HepG2 (cell line): ENCODE data around the gene MAN1C1. TPM values are rescaled to one million over a fixed set of nuclear protein-coding genes. Genes with fewer than 3 reads are reported as not detected.

ENCODE experiments used
- AGO2 ChIP-seq: fragments of 200-400 bp; formaldehyde crosslinking; optimal IDR thresholded peaks from 2 replicates; pipeline ENCODE3; 2017; ENCODE audit warnings: mild to moderate bottlenecking, low read depth, low read length, moderate library complexity
- ARID2 ChIP-seq: sonication (generic); formaldehyde crosslinking; IDR thresholded peaks from 2 replicates; pipeline ENCODE4 v1.8.1; 2022; ENCODE audit warnings: mild to moderate bottlenecking, missing genetic modification reagents, borderline replicate concordance
- ATM ChIP-seq: fragments of 450-650 bp; IDR thresholded peaks from 2 replicates; pipeline ENCODE4 v1.7.1; 2017; ENCODE audit warnings: mild to moderate bottlenecking, borderline replicate concordance
- CREB1 ChIP-seq, 2 experiments: fragments of 450-650 bp in 1 of 2; IDR thresholded peaks; 2 replicates each; pipeline ENCODE4 v1.6.1; 2016 to 2017; ENCODE audit warnings: control low read depth in 1 of 2, mild to moderate bottlenecking in 1 of 2, missing compliant biosample characterization in 1 of 2, missing genetic modification characterization in 1 of 2
- ETV5 ChIP-seq: IDR thresholded peaks from 2 replicates; pipeline ENCODE4 v1.6.1; 2018; ENCODE audit warnings: missing biosample characterization, missing genetic modification reagents, inconsistent platforms, borderline replicate concordance
- FOXA3 ChIP-seq: IDR thresholded peaks from 2 replicates; pipeline ENCODE4 v1.6.1; 2016; ENCODE audit warnings: missing genetic modification reagents, missing compliant biosample characterization
- JUND ChIP-seq: sonication (generic); formaldehyde crosslinking; IDR thresholded peaks from 2 replicates; pipeline ENCODE4 v1.8.0; 2022; ENCODE audit warnings: mild to moderate bottlenecking, missing genetic modification reagents
- KAT2B ChIP-seq: fragments of 150-350 bp; IDR thresholded peaks from 2 replicates; pipeline ENCODE4 v1.6.1; 2014; ENCODE audit warnings: low read depth, low read length, borderline replicate concordance
- MEIS1 ChIP-seq: sonication (generic); formaldehyde crosslinking; IDR thresholded peaks from 2 replicates; pipeline ENCODE4 v1.9.0; 2021; ENCODE audit warnings: mild to moderate bottlenecking, missing genetic modification reagents, moderate library complexity, borderline replicate concordance
- NCOA2 ChIP-seq: sonication (generic); formaldehyde crosslinking; IDR thresholded peaks from 2 replicates; pipeline ENCODE4 v1.8.0; 2022; ENCODE audit warnings: inconsistent platforms
- PITX1 ChIP-seq: sonication (generic); formaldehyde crosslinking; IDR thresholded peaks from 2 replicates; pipeline ENCODE4 v1.5.1; 2020; ENCODE audit warnings: mild to moderate bottlenecking, missing genetic modification reagents
- SMYD3 ChIP-seq: sonication (generic); formaldehyde crosslinking; IDR thresholded peaks from 2 replicates; pipeline ENCODE4 v1.8.1; 2023; ENCODE audit warnings: mild to moderate bottlenecking, missing genetic modification reagents
- ZFP36L1 ChIP-seq: sonication (generic); formaldehyde crosslinking; IDR thresholded peaks from 2 replicates; pipeline ENCODE4 v1.8.0; 2022; ENCODE audit warnings: mild to moderate bottlenecking, missing genetic modification reagents, moderate library complexity
- ZFX ChIP-seq: sonication (generic); formaldehyde crosslinking; IDR thresholded peaks from 2 replicates; pipeline ENCODE4 v1.4.0; 2020; ENCODE audit warnings: mild to moderate bottlenecking, low read depth, missing genetic modification reagents, moderate library complexity
- ZNF274 ChIP-seq: sonication (generic); formaldehyde crosslinking; IDR thresholded peaks from 2 replicates; pipeline ENCODE4 v1.5.1; 2020; ENCODE audit warnings: mild to moderate bottlenecking, missing genetic modification reagents
- ZNF572 ChIP-seq: sonication (generic); formaldehyde crosslinking; IDR thresholded peaks from 2 replicates; pipeline ENCODE4 v1.5.1; 2020; ENCODE audit warnings: mild to moderate bottlenecking, missing genetic modification reagents
- ZNF577 ChIP-seq: sonication (generic); formaldehyde crosslinking; IDR thresholded peaks from 2 replicates; pipeline ENCODE4 v1.4.0; 2020; ENCODE audit warnings: mild to moderate bottlenecking, low read depth, missing genetic modification reagents, borderline replicate concordance
- ZNF614 ChIP-seq: IDR thresholded peaks from 2 replicates; pipeline ENCODE4 v1.6.1; 2018; ENCODE audit warnings: missing biosample characterization, missing genetic modification reagents, inconsistent platforms, borderline replicate concordance
- ZNF674 ChIP-seq: sonication (generic); formaldehyde crosslinking; IDR thresholded peaks from 2 replicates; pipeline ENCODE4 v1.5.0; 2020; ENCODE audit warnings: low read depth, mild to moderate bottlenecking, missing genetic modification reagents
- ZNF761 ChIP-seq: sonication (generic); formaldehyde crosslinking; conservative IDR thresholded peaks from 2 replicates; pipeline ENCODE4 v1.4.0; 2020; ENCODE audit warnings: mild to moderate bottlenecking, missing genetic modification reagents
- ZNF83 ChIP-seq: sonication (generic); formaldehyde crosslinking; IDR thresholded peaks from 2 replicates; pipeline ENCODE4 v1.4.0; 2020; ENCODE audit warnings: missing genetic modification reagents, mild to moderate bottlenecking, borderline replicate concordance
- polyA plus RNA-seq, 8 experiments: library from polyadenylated mRNA; depleted of rRNA in 3 of 8; stranded (reverse) in 7 of 8; unstranded in 1 of 8; fragments of >200 nt; fragmentation: Illumina TruSeq in 4 of 8; extraction: Trizol in 4 of 8; gene quantifications; 2 replicates each; pipeline versions ENCODE4 v1.2.1 to v1.2.3, GENCODE V29; 2011 to 2016; ENCODE audit warnings: low read depth in 4 of 8, missing spikeins in 1 of 8, mixed read lengths in 1 of 8; ENCODE audit not compliant: insufficient read depth in 1 of 8
- total RNA-seq, 5 experiments: library from RNA; depleted of rRNA; stranded (reverse); fragments of >200 nt; fragmentation: Illumina TruSeq; extraction: Trizol; gene quantifications; 2 replicates each; pipeline ENCODE4 v1.2.3, GENCODE V29; 2016; ENCODE audit warnings: low read depth in 1 of 5
- TF ChIP-seq, protein P1 (sequence below), 2 experiments: sonication (generic) in 1 of 2; formaldehyde crosslinking in 1 of 2; IDR thresholded peaks; 2 replicates each; pipeline versions ENCODE4 v1.5.1 to v1.6.1; 2011 to 2020; ENCODE audit warnings: borderline replicate concordance in 1 of 2, low read depth in 1 of 2, low read length in 1 of 2, mild to moderate bottlenecking in 1 of 2, missing genetic modification reagents in 1 of 2, moderate library complexity in 1 of 2
- TF ChIP-seq, protein P2 (sequence below): sonication (generic); formaldehyde crosslinking; IDR thresholded peaks from 2 replicates; pipeline ENCODE4 v1.8.1; 2023; ENCODE audit warnings: missing genetic modification reagents, inconsistent platforms, borderline replicate concordance
- TF ChIP-seq, protein P3 (sequence below): sonication (generic); formaldehyde crosslinking; IDR thresholded peaks from 2 replicates; pipeline ENCODE4 v1.8.1; 2023; ENCODE audit warnings: mild to moderate bottlenecking, missing genetic modification reagents

The MAN1C1 gene
- total and polyA plus RNA-seq, 2 of the 13 experiments (the other 11 are each of a cell fraction or from before 2014, with no cell fraction given): 0.18 to 0.49 TPM

DNA sequence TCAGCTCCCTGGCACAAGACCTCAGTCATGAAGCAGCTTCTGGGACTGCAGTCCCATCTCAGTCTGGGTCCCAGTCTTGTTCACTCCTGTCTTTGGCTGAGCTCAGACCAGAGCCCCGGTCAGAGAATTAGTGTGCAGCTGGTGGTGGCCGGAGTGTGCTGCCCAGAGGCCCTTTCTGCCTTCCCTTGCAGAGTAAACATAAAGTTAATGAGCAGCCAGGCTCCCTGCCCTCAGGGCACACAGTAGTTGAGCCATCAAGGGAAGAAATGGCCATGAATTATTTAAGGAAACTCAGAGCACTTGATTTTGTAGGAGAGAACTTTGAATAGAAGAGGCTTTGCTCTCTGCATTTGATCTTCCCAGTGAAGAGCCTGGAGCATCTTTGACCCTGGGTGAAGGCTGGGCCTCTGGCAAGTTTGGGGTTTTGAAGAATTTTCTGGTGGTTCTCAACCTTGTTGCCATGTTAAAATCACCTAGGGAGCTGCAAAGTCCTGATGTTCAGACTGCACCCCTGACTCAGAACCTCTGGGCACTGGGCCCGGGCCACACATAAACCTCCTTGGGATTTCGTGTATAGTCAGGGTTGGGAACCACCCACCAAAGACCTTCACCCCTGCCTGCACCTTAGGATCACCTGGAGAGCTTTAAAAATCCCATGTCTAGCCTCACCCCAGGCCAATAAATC is 157.0 kb downstream of the MAN1C1 start (continued):
- TF ChIP-seq, protein P1, sequence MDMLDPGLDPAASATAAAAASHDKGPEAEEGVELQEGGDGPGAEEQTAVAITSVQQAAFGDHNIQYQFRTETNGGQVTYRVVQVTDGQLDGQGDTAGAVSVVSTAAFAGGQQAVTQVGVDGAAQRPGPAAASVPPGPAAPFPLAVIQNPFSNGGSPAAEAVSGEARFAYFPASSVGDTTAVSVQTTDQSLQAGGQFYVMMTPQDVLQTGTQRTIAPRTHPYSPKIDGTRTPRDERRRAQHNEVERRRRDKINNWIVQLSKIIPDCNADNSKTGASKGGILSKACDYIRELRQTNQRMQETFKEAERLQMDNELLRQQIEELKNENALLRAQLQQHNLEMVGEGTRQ (IDR thresholded peaks at IDR 0.05; ENCODE audit: low read depth, low read length): no peak
- TF ChIP-seq, protein P1 (CRISPR knock-in tag; IDR thresholded peaks at IDR 0.05; ENCODE audit: borderline replicate concordance): no peak
- no peak for TF ChIP-seq ZFP36L1 (CRISPR knock-in tag)
- no peak for TF ChIP-seq KAT2B
- TF ChIP-seq NCOA2: peak; percentile 64
- no peak for TF ChIP-seq CREB1 (IDR thresholded peaks at IDR 0.05)
- TF ChIP-seq CREB1 (CRISPR knock-in tag; IDR thresholded peaks at IDR 0.05): no peak
- TF ChIP-seq ZFX (CRISPR knock-in tag): peak; percentile 28; the same call in 1 of the 2 replicates
- no peak; the same call in 1 of the 2 replicates for TF ChIP-seq ETV5 (CRISPR knock-in tag)
- TF ChIP-seq ZNF83 (CRISPR knock-in tag): no peak
- no peak for TF ChIP-seq ZNF572 (CRISPR knock-in tag)
- TF ChIP-seq ZNF674 (CRISPR knock-in tag): no peak
- no peak for TF ChIP-seq ZNF577 (CRISPR knock-in tag)
- TF ChIP-seq ZNF761 (CRISPR knock-in tag): no peak
- peak; percentile 11; the same call in 1 of the 2 replicates for TF ChIP-seq PITX1 (CRISPR knock-in tag)
- TF ChIP-seq ZNF274 (CRISPR knock-in tag): no peak
- TF ChIP-seq SMYD3: no peak
- TF ChIP-seq, protein P2, sequence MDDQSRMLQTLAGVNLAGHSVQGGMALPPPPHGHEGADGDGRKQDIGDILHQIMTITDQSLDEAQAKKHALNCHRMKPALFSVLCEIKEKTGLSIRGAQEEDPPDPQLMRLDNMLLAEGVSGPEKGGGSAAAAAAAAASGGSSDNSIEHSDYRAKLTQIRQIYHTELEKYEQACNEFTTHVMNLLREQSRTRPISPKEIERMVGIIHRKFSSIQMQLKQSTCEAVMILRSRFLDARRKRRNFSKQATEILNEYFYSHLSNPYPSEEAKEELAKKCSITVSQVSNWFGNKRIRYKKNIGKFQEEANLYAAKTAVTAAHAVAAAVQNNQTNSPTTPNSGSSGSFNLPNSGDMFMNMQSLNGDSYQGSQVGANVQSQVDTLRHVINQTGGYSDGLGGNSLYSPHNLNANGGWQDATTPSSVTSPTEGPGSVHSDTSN (CRISPR knock-in tag): no peak
- TF ChIP-seq ZNF614 (CRISPR knock-in tag): 0 out of 2 replicates have a peak, but pooled peaks have one; percentile 40
- TF ChIP-seq MEIS1 (CRISPR knock-in tag): peak; percentile 30; the same call in 1 of the 2 replicates
- TF ChIP-seq FOXA3 (CRISPR knock-in tag): peak; percentile 78
- no peak for TF ChIP-seq AGO2
- no peak for TF ChIP-seq ARID2
- TF ChIP-seq ATM: no peak
- TF ChIP-seq, protein P3, sequence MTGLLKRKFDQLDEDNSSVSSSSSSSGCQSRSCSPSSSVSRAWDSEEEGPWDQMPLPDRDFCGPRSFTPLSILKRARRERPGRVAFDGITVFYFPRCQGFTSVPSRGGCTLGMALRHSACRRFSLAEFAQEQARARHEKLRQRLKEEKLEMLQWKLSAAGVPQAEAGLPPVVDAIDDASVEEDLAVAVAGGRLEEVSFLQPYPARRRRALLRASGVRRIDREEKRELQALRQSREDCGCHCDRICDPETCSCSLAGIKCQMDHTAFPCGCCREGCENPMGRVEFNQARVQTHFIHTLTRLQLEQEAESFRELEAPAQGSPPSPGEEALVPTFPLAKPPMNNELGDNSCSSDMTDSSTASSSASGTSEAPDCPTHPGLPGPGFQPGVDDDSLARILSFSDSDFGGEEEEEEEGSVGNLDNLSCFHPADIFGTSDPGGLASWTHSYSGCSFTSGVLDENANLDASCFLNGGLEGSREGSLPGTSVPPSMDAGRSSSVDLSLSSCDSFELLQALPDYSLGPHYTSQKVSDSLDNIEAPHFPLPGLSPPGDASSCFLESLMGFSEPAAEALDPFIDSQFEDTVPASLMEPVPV (CRISPR knock-in tag): no peak
- no peak for TF ChIP-seq JUND (CRISPR knock-in tag)
